BLaER1 (cell line): ENCODE data around the gene APBA2.

Experiments
- H3K27ac ChIP-seq: shearing (Covaris generic); formaldehyde crosslinking; 2 replicates; pipeline ENCODE4 v1.8.1; 2022
- H3K27me3 ChIP-seq: shearing (Covaris generic); formaldehyde crosslinking; 2 replicates; pipeline ENCODE4 v1.8.1; 2022
- H3K36me3 ChIP-seq: shearing (Covaris generic); formaldehyde crosslinking; 2 replicates; pipeline ENCODE4 v1.8.1; 2022
- H3K4me1 ChIP-seq: shearing (Covaris generic); formaldehyde crosslinking; 2 replicates; pipeline ENCODE4 v1.8.1; 2022
- H3K4me2 ChIP-seq: shearing (Covaris generic); formaldehyde crosslinking; 2 replicates; pipeline ENCODE4 v1.8.1; 2022
- H3K4me3 ChIP-seq: shearing (Covaris generic); formaldehyde crosslinking; 2 replicates; pipeline ENCODE4 v1.8.1; 2022
- H3K9ac ChIP-seq: shearing (Covaris generic); formaldehyde crosslinking; 2 replicates; pipeline ENCODE4 v1.8.1; 2022
- H3K9me3 ChIP-seq: shearing (Covaris generic); formaldehyde crosslinking; 2 replicates; pipeline ENCODE4 v1.8.1; 2022
- H4K20me1 ChIP-seq: shearing (Covaris generic); formaldehyde crosslinking; 2 replicates; pipeline ENCODE4 v1.8.1; 2022
- Cebpa-rat ChIP-seq: shearing (Covaris generic); IDR thresholded peaks from 2 replicates; pipeline ENCODE4 v1.8.1; 2022

Gene APBA2

GRCh38 chr15:29046281-29046810 lies 160.6 kb downstream of the APBA2 start:
- no peak for TF ChIP-seq Cebpa-rat
- no peaks in the 10 kb centered on the region for H3K36me3 ChIP-seq
- H3K27ac ChIP-seq, result no peak overlapping the region
- no peak overlapping the region for H3K9ac ChIP-seq
- no peaks in the 10 kb centered on the region for H3K27me3 ChIP-seq
- H3K4me1 ChIP-seq, result no peaks in the 10 kb centered on the region
- no peak overlapping the region for H3K4me2 ChIP-seq
- H4K20me1 ChIP-seq, result peaks cover 6% of the 10 kb centered on the region; the same call in 1 of the 2 replicates
- no peak overlapping the region for H3K4me3 ChIP-seq
- 0 out of 2 replicates have a peak, but pooled peaks cover 5% of the 10 kb centered on the region for H3K9me3 ChIP-seq

DNA sequence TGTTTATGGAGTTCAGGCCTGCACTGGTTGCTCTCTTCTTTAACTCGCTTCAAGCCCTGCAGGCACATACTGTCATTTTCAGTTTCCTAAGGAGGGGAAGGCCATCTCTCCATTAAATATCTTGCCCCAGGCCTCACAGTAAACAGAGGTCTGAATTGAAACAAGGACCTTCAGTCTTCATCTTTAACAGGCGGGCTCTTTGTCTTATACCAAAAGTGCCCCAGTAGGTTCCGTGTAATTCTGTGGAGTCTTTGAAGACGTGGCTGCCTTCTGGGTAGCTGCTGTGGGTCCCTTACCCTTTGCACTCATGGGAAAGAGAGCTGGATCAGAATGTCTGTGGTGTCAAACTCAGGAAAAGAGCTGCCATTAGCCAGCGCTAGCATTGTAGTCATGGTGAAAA lies 161.2 kb downstream of the APBA2 start:
- Histone ChIP-seq H3K4me3 (no peak overlapping the region), H3K4me2 (no peak overlapping the region), H4K20me1 (peaks cover 6% of the 10 kb centered on the region; the same call in 1 of the 2 replicates), H3K27ac (no peak overlapping the region), H3K9ac (no peak overlapping the region), H3K9me3 (0 out of 2 replicates have a peak, but pooled peaks cover 10% of the 10 kb centered on the region), H3K4me1 (no peaks in the 10 kb centered on the region), H3K36me3 (no peaks in the 10 kb centered on the region), H3K27me3 (no peaks in the 10 kb centered on the region)
- TF ChIP-seq Cebpa-rat, result no peak

DNA sequence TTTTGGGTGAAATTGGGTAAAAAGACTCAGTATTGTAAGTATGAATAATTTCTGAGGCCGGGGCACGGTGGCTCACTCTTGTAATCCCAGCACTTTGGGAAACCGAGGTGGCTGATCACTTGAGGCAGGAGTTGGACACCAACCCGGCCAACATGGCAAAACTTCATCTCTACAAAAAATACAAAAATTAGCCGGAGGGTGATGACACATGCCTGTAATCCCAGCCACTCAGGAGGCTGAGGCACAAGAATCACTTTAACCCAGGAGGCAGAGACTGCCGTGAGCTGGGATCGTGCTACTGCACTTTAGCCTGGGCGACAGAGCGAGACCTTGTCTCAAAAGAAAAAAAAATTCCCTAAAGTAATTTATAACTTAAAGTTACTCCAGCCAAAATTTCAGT lies 162.2 kb downstream of the APBA2 start:
- TF ChIP-seq Cebpa-rat, result no peak
- no peak overlapping the region for H3K4me2 ChIP-seq
- no peaks in the 10 kb centered on the region for H3K27me3 ChIP-seq
- peaks cover 1% of the 10 kb centered on the region; the same call in 1 of the 2 replicates for H3K36me3 ChIP-seq
- no peak overlapping the region for H3K9ac ChIP-seq
- no peaks in the 10 kb centered on the region for H3K4me1 ChIP-seq
- H3K4me3 ChIP-seq, result no peak overlapping the region
- no peak overlapping the region for H3K27ac ChIP-seq
- no peaks in the 10 kb centered on the region; the same call in 1 of the 2 replicates for H4K20me1 ChIP-seq
- H3K9me3 ChIP-seq, result peaks cover 18% of the 10 kb centered on the region

GRCh38 chr15:29050870-29051269 lies 165.1 kb downstream of the APBA2 start:
- Histone ChIP-seq H3K9me3 (peaks cover 29% of the 10 kb centered on the region), H3K36me3 (peaks cover 20% of the 10 kb centered on the region), H4K20me1 (no peaks in the 10 kb centered on the region), H3K4me1 (no peaks in the 10 kb centered on the region), H3K9ac (no peak overlapping the region), H3K27ac (no peak overlapping the region), H3K27me3 (no peaks in the 10 kb centered on the region), H3K4me2 (no peak overlapping the region), H3K4me3 (no peak overlapping the region)
- no peak for TF ChIP-seq Cebpa-rat

DNA sequence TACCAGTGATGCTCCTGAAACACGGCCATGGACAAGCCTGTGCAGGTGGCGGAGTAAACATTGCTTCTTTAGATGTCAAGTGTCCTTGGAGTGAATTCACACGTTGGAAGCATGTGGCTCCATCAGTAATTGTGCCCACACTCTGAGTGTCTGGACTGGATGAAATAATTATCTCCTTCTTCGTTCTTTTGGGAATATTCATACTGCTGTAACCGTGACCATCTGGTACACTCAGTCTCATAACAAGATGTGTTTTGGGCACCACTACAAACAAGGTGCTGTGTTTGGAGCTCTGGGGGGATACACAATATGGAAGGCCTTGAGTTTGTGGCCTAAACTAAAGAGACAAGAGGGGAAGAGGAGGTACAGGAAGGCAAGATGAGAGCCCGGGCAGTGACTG lies 165.6 kb downstream of the APBA2 start:
- TF ChIP-seq Cebpa-rat, result no peak
- Histone ChIP-seq H3K36me3 (peaks cover 20% of the 10 kb centered on the region), H3K4me3 (no peak overlapping the region), H3K9ac (no peak overlapping the region), H3K9me3 (peaks cover 29% of the 10 kb centered on the region), H4K20me1 (no peaks in the 10 kb centered on the region), H3K27ac (no peak overlapping the region), H3K4me2 (no peak overlapping the region), H3K27me3 (no peaks in the 10 kb centered on the region), H3K4me1 (no peaks in the 10 kb centered on the region)

DNA sequence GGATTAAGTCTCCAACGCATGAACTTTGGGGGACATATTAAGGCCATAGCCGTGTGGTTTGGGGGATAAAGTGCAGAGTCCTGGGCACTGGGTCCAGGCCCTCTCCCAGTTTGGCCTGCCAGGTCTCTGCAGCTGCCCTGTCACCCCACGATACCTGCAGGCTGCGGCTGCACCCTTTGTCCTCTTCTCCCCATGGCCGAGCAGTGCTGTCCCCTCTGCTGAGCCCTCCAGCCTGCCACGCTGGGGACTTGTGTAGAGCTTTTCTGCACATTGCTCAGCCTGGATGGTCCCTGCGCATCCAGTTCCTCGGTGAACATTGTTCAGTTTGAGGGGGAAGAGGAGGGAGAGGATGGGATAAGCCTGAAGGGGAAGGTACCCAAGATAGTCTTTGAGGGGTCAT lies 167.2 kb downstream of the APBA2 start:
- H3K36me3 ChIP-seq, result peaks cover 20% of the 10 kb centered on the region

DNA sequence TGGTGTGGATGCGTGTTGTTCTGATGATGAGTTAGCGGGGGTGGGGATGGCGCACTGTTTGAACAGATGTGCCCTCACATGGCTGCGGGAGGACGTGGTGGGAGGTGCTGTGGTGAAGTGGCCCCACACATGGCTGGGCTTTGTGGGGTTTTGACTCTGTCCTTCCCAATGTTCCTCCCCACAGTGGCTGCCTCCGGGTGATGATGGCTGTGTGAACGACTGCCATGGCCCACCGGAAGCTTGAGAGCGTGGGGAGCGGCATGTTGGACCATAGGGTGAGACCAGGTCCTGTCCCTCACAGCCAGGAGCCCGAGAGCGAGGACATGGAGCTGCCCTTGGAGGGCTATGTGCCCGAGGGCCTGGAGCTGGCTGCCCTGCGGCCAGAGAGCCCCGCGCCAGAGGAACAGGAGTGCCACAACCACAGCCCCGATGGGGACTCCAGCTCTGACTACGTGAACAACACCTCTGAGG lies 167.9 kb downstream of the APBA2 start:
- no peaks in the 10 kb centered on the region for H3K4me1 ChIP-seq
- H3K9ac ChIP-seq, result no peak overlapping the region
- no peak overlapping the region for H3K4me3 ChIP-seq
- peaks cover 29% of the 10 kb centered on the region for H3K9me3 ChIP-seq
- H4K20me1 ChIP-seq, result no peaks in the 10 kb centered on the region
- no peak overlapping the region for H3K4me2 ChIP-seq
- no peaks in the 10 kb centered on the region for H3K27me3 ChIP-seq
- H3K36me3 ChIP-seq, result peaks cover 20% of the 10 kb centered on the region
- no peak for TF ChIP-seq Cebpa-rat
- no peak overlapping the region for H3K27ac ChIP-seq

More for the DNA sequence above, 167.2 kb downstream of the APBA2 start:
- Histone ChIP-seq H3K4me1 (no peaks in the 10 kb centered on the region), H3K27me3 (no peaks in the 10 kb centered on the region), H3K9me3 (peaks cover 29% of the 10 kb centered on the region), H4K20me1 (no peaks in the 10 kb centered on the region), H3K27ac (no peak overlapping the region), H3K4me2 (no peak overlapping the region), H3K9ac (no peak overlapping the region), H3K4me3 (no peak overlapping the region)
- TF ChIP-seq Cebpa-rat, result no peak

DNA sequence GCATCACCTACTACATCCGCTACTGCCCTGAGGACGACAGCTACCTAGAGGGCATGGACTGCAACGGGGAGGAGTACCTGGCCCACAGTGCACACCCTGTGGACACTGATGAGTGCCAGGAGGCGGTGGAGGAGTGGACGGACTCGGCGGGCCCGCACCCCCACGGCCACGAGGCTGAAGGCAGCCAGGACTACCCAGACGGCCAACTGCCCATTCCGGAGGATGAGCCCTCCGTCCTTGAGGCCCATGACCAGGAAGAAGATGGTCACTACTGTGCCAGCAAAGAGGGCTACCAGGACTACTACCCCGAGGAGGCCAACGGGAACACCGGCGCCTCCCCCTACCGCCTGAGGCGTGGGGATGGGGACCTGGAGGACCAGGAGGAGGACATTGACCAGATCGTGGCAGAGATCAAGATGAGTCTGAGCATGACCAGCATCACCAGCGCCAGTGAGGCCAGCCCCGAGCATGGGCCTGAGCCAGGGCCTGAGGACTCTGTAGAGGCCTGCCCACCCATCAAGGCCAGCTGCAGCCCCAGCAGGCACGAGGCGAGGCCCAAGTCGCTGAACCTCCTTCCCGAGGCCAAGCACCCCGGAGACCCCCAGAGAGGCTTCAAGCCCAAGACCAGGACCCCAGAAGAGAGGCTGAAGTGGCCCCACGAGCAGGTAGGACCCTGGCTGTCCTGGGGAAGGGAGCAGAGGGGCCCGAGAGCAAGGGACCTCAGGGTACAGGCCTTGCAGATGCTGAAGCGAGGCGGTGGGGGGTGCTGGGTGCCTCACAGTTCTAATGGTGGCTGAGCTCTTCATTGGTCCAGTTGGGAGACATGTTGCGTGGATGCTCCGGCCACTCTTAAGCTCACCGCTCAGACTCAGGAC lies 168.6 kb downstream of the APBA2 start:
- Histone ChIP-seq H3K27me3 (no peaks in the 10 kb centered on the region), H4K20me1 (no peaks in the 10 kb centered on the region), H3K4me3 (no peak overlapping the region), H3K4me2 (no peak overlapping the region), H3K9me3 (peaks cover 31% of the 10 kb centered on the region), H3K27ac (no peak overlapping the region), H3K36me3 (peaks cover 20% of the 10 kb centered on the region), H3K9ac (no peak overlapping the region), H3K4me1 (no peaks in the 10 kb centered on the region)
- no peak for TF ChIP-seq Cebpa-rat

GRCh38 chr15:29055876-29056275 lies 170.1 kb downstream of the APBA2 start:
- peaks cover 20% of the 10 kb centered on the region for H3K36me3 ChIP-seq
- no peak overlapping the region for H3K4me3 ChIP-seq
- peaks cover 30% of the 10 kb centered on the region for H3K9me3 ChIP-seq
- H3K9ac ChIP-seq, result no peak overlapping the region
- H3K27ac ChIP-seq, result no peak overlapping the region
- no peak overlapping the region for H3K4me2 ChIP-seq
- TF ChIP-seq Cebpa-rat, result no peak
- no peaks in the 10 kb centered on the region for H3K4me1 ChIP-seq
- H4K20me1 ChIP-seq, result peaks cover 2% of the 10 kb centered on the region; the same call in 1 of the 2 replicates
- no peaks in the 10 kb centered on the region for H3K27me3 ChIP-seq

- H3K4me2 ChIP-seq, result no peak overlapping the region
- no peak overlapping the region for H3K27ac ChIP-seq
- H3K4me3 ChIP-seq, result no peak overlapping the region
- no peaks in the 10 kb centered on the region for H3K27me3 ChIP-seq
- H3K9me3 ChIP-seq, result peaks cover 26% of the 10 kb centered on the region
- H3K9ac ChIP-seq, result no peak overlapping the region
- no peaks in the 10 kb centered on the region for H3K4me1 ChIP-seq
- TF ChIP-seq Cebpa-rat, result no peak
- peaks cover 12% of the 10 kb centered on the region for H4K20me1 ChIP-seq
- H3K36me3 ChIP-seq, result peaks cover 20% of the 10 kb centered on the region
Observed at GRCh38 chr15:29056839-29057450, 171.2 kb downstream of the APBA2 start.
